ENCODE results near the gene TAMM41.

Gene TAMM41

DNA sequence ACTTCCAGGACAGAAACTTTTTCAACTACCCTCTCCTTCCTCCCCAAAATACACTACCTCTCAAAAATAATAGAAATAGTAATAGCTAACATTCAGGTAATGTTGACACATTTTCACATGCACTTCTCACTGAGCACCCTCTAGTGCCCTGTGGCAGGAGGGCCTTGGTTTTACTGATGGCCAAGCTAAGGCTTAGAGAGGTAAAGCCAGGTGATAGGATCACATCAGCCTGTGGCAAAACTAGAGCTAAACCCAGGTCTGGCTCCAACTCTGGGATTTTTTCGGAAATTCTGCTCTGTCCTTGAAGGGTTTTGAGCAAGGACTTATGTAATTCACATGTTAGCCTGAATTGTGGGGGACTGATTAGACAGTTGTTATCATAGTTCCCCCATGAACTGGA is 922 bp upstream of the TAMM41 start:
- DNase-seq (ENCODE audit: low spot score) = no peak
- Histone ChIP-seq H3K27ac (peak overlapping the region in 1 of 2 donors; percentile 95), H3K4me3 (peak overlapping the region; percentile 91)
- TF ChIP-seq, protein P1, sequence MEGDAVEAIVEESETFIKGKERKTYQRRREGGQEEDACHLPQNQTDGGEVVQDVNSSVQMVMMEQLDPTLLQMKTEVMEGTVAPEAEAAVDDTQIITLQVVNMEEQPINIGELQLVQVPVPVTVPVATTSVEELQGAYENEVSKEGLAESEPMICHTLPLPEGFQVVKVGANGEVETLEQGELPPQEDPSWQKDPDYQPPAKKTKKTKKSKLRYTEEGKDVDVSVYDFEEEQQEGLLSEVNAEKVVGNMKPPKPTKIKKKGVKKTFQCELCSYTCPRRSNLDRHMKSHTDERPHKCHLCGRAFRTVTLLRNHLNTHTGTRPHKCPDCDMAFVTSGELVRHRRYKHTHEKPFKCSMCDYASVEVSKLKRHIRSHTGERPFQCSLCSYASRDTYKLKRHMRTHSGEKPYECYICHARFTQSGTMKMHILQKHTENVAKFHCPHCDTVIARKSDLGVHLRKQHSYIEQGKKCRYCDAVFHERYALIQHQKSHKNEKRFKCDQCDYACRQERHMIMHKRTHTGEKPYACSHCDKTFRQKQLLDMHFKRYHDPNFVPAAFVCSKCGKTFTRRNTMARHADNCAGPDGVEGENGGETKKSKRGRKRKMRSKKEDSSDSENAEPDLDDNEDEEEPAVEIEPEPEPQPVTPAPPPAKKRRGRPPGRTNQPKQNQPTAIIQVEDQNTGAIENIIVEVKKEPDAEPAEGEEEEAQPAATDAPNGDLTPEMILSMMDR (IDR thresholded peaks at IDR 0.05) = no peak

GRCh38 chr3:11845651-11846050 is 1.0 kb downstream of the TAMM41 start:
- DNase-seq (ENCODE audit: low spot score) = no peak
- TF ChIP-seq, protein P1 (IDR thresholded peaks at IDR 0.05) = no peak
- Histone ChIP-seq H3K4me3 (peak overlapping the region; percentile 91), H3K27ac (no peak overlapping the region)

DNA sequence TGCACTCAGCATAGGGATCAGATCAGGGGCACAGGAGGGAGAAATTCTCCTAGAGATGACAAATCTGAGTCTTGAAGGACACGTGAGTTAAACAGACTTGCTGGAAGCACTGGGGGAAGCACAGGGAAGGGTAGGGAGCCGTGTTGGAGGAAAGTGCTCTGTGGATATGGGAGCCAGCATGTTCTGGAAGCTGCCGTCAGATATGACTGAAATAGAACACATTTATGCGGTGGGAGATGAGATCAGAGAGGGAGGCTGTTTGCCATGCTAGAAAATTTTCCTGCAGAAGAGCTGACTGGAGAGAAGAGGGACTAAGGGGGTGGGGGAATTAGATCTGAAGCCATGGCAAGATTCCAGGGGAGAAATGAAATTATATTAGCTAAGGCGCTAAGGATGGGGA is 1.8 kb downstream of the TAMM41 start:
- TF ChIP-seq, protein P1 (IDR thresholded peaks at IDR 0.05) = no peak
- no peak for DNase-seq (ENCODE audit: low spot score)
- Histone ChIP-seq H3K4me3 (no peak overlapping the region), H3K27ac (no peak overlapping the region)

GRCh38 chr3:11835028-11835639 is 11.6 kb downstream of the TAMM41 start:
- TF ChIP-seq, protein P1 (IDR thresholded peaks at IDR 0.05) = no peak
- H3K4me3 ChIP-seq = no peak overlapping the region
- no peak for DNase-seq (ENCODE audit: low spot score)
- no peak overlapping the region for H3K27ac ChIP-seq

- TF ChIP-seq, protein P1 (IDR thresholded peaks at IDR 0.05) = no peak
- no peak overlapping the region for H3K4me3 ChIP-seq
- H3K27ac ChIP-seq = no peak overlapping the region
- no peak for DNase-seq (ENCODE audit: low spot score)
Observed at GRCh38 chr3:11832981-11833905, 13.4 kb downstream of the TAMM41 start.

DNA sequence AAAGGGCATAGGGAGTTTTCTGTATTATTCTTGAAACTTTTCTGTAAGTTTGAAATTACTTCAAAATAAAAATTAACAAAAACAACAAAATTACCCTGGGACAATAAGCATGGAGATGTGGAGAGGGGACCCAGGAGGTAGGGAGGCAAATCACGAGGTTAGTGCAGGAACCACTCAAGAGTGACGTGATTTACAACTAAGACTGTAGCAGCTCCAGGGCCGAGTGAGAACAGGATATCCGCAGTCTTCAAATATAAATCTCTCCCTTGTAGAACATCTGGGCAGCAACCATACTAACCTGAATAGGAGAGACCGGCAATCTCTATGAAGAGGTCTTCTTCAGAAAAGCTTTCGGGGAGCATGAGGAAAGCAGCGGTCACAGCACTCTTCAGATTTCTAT is 17.3 kb downstream of the TAMM41 start:
- TF ChIP-seq, protein P1 (IDR thresholded peaks at IDR 0.05) = no peak
- DNase-seq (ENCODE audit: low spot score) = no peak
- Histone ChIP-seq H3K27ac (no peak overlapping the region), H3K4me3 (no peak overlapping the region)
